ENCODE results near the gene FOXP1. TPM values are rescaled to one million over a fixed set of nuclear protein-coding genes. Genes with fewer than 3 reads are reported as not detected.

Gene FOXP1
- total and polyA plus RNA-seq, 2 of the 13 experiments (the other 11 are each of a cell fraction or from before 2014, with no cell fraction given) = 40.4 to 59.0 TPM

DNA sequence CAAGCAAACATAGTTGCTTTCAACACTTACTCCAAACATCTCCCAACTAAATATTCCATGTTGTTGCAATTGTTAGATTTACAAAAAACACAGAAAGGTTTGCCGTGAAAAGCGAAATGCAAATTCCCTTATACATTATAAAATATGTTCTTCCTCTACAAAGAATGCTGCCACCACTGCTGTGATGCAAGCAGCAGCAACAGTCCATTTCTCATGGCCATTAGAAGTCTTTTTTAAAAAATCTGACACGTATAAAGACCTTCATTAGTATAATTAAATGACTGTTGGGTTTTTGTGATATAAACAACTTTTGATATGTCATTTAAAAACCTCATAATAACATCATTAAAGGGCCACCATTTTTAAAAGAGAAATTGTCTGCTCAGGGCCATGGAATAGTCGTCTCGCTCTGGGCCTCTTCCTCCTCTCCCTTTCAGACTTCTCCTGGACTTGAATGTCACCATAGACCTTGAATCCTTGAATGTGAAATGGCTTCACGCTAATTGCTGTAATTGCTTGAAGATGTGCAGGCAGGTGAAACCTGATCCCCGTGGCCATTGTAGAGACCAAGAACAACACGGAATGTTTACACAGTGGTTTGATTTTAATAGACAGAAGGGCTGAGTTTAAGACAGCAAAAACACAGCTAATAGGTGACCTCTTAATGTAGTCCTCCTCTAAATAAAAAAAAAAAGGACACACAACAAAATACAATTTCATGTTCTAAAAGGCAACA is 450.4 kb downstream of the FOXP1 start:
- Histone ChIP-seq H3K4me3 (replicated peaks in 1 of 3; ENCODE audit: insufficient read depth in 1 of 3, low read depth in 2 of 3, low read length in 3 of 3) (no peak overlapping the region; a peak in 1 of 6 replicates), H3K4me2 (ENCODE audit: low read depth, low read length) (peak overlapping the region; percentile 52), H3K36me3 (replicated peaks in 1 of 2; ENCODE audit: control insufficient read depth in 1 of 2, insufficient read depth in 2 of 2, low read length in 2 of 2) (no peaks in the 10 kb centered on the region), H3K4me1 (ENCODE audit: insufficient read depth, low read length) (peaks cover 78% of the 10 kb centered on the region), H3K9me3 (ENCODE audit: low read length) (no peaks in the 10 kb centered on the region), H3K27ac (ENCODE audit: extremely low read length, insufficient read depth, low read length) (peak overlapping the region; percentile 45), H4K20me1 (ENCODE audit: insufficient read depth, low read length) (no peaks in the 10 kb centered on the region), H3K9ac (ENCODE audit: insufficient read depth, low read depth, low read length) (no peak overlapping the region), H2AFZ (ENCODE audit: low read length) (no peak overlapping the region), H3K79me2 (ENCODE audit: insufficient read depth, low read length) (no peaks in the 10 kb centered on the region), H3K27me3 (ENCODE audit: control insufficient read depth in 1 of 2, insufficient read depth in 2 of 2, low read length in 2 of 2) (no peaks in the 10 kb centered on the region)
- peak; percentile 4 for FAIRE-seq
- no peak; the same call in 2 of the 3 replicates for ATAC-seq
- no TSS peak for BruUV-seq (replicated peaks)
- ChIA-PET POLR2A (interaction anchor here (1.6 kb wide), 1 partner anchor 22 kb away, joined by 3 read pairs; no protein-coding TSS in a partner anchor), CTCF (ENCODE audit: low intra/inter-chr PET ratio, low total read pairs) (no interaction called here)
- WGBS (ENCODE audit: low lambda C conversion rate) = 48% methylated on average over 8 of the region's 8 CpGs
- in situ Hi-C loops (cut with HindIII; ENCODE audit: extremely low pct_ligation_motif_present, low pct_unique_long_range_greater_than_20kb) = no loop called here
- intact Hi-C loops (cut with micrococcal nuclease; ENCODE audit: unreplicated experiment) = no loop called here
- no peak for DNase-seq (ENCODE audit: low spot score)
- TF ChIP-seq DRAP1 (CRISPR knock-in tag; IDR thresholded peaks at IDR 0.05) = 0 out of 2 replicates have a peak, but pooled peaks have one; percentile 16
- TF ChIP-seq KAT8 (CRISPR knock-in tag; IDR thresholded peaks at IDR 0.05) = peak; percentile 28; the same call in 1 of the 2 replicates
- TF ChIP-seq MLXIP (CRISPR knock-in tag; IDR thresholded peaks at IDR 0.05; ENCODE audit: borderline replicate concordance) = no peak
- TF ChIP-seq PREB (CRISPR knock-in tag; IDR thresholded peaks at IDR 0.05) = no peak
- no peak for TF ChIP-seq ZNF788 (CRISPR knock-in tag; IDR thresholded peaks at IDR 0.05; ENCODE audit: borderline replicate concordance)
- TF ChIP-seq ZNF674 (CRISPR knock-in tag; IDR thresholded peaks at IDR 0.05; ENCODE audit: low read depth) = no peak
- TF ChIP-seq SALL1 (CRISPR knock-in tag; IDR thresholded peaks at IDR 0.05) = peak; percentile 64; the same call in 1 of the 2 replicates
- TF ChIP-seq ERF (CRISPR knock-in tag; IDR thresholded peaks at IDR 0.05) = 0 out of 2 replicates have a peak, but pooled peaks have one; percentile 47
- TF ChIP-seq CREM (IDR thresholded peaks at IDR 0.05) = no peak
- no peak for TF ChIP-seq CREM (CRISPR knock-in tag; IDR thresholded peaks at IDR 0.05)
- TF ChIP-seq ZNF382 (CRISPR knock-in tag; IDR thresholded peaks at IDR 0.05; ENCODE audit: borderline replicate concordance) = no peak
- TF ChIP-seq, protein P1, sequence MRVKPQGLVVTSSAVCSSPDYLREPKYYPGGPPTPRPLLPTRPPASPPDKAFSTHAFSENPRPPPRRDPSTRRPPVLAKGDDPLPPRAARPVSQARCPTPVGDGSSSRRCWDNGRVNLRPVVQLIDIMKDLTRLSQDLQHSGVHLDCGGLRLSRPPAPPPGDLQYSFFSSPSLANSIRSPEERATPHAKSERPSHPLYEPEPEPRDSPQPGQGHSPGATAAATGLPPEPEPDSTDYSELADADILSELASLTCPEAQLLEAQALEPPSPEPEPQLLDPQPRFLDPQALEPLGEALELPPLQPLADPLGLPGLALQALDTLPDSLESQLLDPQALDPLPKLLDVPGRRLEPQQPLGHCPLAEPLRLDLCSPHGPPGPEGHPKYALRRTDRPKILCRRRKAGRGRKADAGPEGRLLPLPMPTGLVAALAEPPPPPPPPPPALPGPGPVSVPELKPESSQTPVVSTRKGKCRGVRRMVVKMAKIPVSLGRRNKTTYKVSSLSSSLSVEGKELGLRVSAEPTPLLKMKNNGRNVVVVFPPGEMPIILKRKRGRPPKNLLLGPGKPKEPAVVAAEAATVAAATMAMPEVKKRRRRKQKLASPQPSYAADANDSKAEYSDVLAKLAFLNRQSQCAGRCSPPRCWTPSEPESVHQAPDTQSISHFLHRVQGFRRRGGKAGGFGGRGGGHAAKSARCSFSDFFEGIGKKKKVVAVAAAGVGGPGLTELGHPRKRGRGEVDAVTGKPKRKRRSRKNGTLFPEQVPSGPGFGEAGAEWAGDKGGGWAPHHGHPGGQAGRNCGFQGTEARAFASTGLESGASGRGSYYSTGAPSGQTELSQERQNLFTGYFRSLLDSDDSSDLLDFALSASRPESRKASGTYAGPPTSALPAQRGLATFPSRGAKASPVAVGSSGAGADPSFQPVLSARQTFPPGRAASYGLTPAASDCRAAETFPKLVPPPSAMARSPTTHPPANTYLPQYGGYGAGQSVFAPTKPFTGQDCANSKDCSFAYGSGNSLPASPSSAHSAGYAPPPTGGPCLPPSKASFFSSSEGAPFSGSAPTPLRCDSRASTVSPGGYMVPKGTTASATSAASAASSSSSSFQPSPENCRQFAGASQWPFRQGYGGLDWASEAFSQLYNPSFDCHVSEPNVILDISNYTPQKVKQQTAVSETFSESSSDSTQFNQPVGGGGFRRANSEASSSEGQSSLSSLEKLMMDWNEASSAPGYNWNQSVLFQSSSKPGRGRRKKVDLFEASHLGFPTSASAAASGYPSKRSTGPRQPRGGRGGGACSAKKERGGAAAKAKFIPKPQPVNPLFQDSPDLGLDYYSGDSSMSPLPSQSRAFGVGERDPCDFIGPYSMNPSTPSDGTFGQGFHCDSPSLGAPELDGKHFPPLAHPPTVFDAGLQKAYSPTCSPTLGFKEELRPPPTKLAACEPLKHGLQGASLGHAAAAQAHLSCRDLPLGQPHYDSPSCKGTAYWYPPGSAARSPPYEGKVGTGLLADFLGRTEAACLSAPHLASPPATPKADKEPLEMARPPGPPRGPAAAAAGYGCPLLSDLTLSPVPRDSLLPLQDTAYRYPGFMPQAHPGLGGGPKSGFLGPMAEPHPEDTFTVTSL (CRISPR knock-in tag; IDR thresholded peaks at IDR 0.05; ENCODE audit: borderline replicate concordance) = 0 out of 2 replicates have a peak, but pooled peaks have one; percentile 18
- no peak for TF ChIP-seq ZNF761 (CRISPR knock-in tag; conservative IDR thresholded peaks at IDR 0.05)
- no peak for TF ChIP-seq TBX3 (IDR thresholded peaks at IDR 0.05; ENCODE audit: borderline replicate concordance)
